Loucy (cell line): Measurements from ENCODE around the gene ZBED3.

ENCODE experiments used
- H2AFZ ChIP-seq: fragments of 200-600 bp; sonication (generic); 2 replicates; pipeline ENCODE4 v1.6.0; 2016; ENCODE audit warnings: antibody characterized with exemption, mild to moderate bottlenecking, low read length, moderate library complexity
- H3F3A ChIP-seq: fragments of 200-600 bp; 2 replicates; pipeline ENCODE4 v1.6.0; 2016; ENCODE audit warnings: antibody characterized with exemption, low read depth, mild to moderate bottlenecking
- H3K27me3 ChIP-seq: fragments of 200-600 bp; sonication (generic); 2 replicates; pipeline ENCODE4 v1.6.1; 2014; ENCODE audit warnings: low read length, mild to moderate bottlenecking; ENCODE audit not compliant: insufficient read depth, poor library complexity, severe bottlenecking
- H3K36me3 ChIP-seq: fragments of 200-600 bp; sonication (generic); 2 replicates; pipeline ENCODE4 v1.6.1; 2016; ENCODE audit warnings: low read length; ENCODE audit not compliant: insufficient read depth
- H3K4me1 ChIP-seq: fragments of 200-600 bp; sonication (generic); 2 replicates; pipeline ENCODE4 v1.5.1; 2014; ENCODE audit warnings: low read length, mild to moderate bottlenecking; ENCODE audit not compliant: insufficient read depth, poor library complexity, severe bottlenecking
- H3K4me2 ChIP-seq: fragments of 200-600 bp; sonication (generic); 2 replicates; pipeline ENCODE4 v1.6.0; 2014; ENCODE audit warnings: antibody characterized with exemption, low read length, low read depth, mild to moderate bottlenecking; ENCODE audit not compliant: poor library complexity, severe bottlenecking
- H3K4me3 ChIP-seq: fragments of 200-600 bp; sonication (generic); 2 replicates; pipeline ENCODE4 v1.5.1; 2014; ENCODE audit warnings: low read length, mild to moderate bottlenecking, mixed read lengths; ENCODE audit not compliant: poor library complexity, severe bottlenecking
- H3K79me2 ChIP-seq: fragments of 200-600 bp; sonication (generic); 2 replicates; pipeline ENCODE4 v1.6.1; 2014; ENCODE audit warnings: low read length; ENCODE audit not compliant: insufficient read depth
- H3K9ac ChIP-seq: fragments of 200-600 bp; sonication (generic); 2 replicates; pipeline ENCODE4 v1.6.0; 2014; ENCODE audit warnings: mild to moderate bottlenecking, low read depth, low read length, moderate library complexity; ENCODE audit not compliant: poor library complexity, severe bottlenecking
- H3K9me2 ChIP-seq: fragments of 200-600 bp; sonication (generic); replicated peaks from 2 replicates; pipeline ENCODE4 v1.6.1; 2016; ENCODE audit warnings: low read depth, low read length, mixed read lengths
- H3K9me3 ChIP-seq: fragments of 200-600 bp; sonication (generic); 2 replicates; pipeline ENCODE4 v1.6.1; 2014; ENCODE audit warnings: mild to moderate bottlenecking, antibody characterized with exemption, low read length, low read depth; ENCODE audit not compliant: insufficient read depth
- H4K20me1 ChIP-seq: fragments of 200-600 bp; sonication (generic); 2 replicates; pipeline ENCODE4 v1.6.0; 2014; ENCODE audit warnings: antibody characterized with exemption, low read length, mild to moderate bottlenecking; ENCODE audit not compliant: insufficient read depth, poor library complexity, severe bottlenecking
- EZH2phosphoT487 ChIP-seq: fragments of 200-600 bp; IDR thresholded peaks from 2 replicates; pipeline ENCODE4 v1.6.1; 2018; ENCODE audit warnings: antibody characterized with exemption, mild to moderate bottlenecking, moderate library complexity, borderline replicate concordance
- TF ChIP-seq, protein P1 (sequence below): fragments of 200-600 bp; sonication (generic); conservative IDR thresholded peaks from 2 replicates; pipeline ENCODE4 v1.5.1; 2014; ENCODE audit warnings: mild to moderate bottlenecking, antibody characterized with exemption, low read length

The ZBED3 gene, protein sequence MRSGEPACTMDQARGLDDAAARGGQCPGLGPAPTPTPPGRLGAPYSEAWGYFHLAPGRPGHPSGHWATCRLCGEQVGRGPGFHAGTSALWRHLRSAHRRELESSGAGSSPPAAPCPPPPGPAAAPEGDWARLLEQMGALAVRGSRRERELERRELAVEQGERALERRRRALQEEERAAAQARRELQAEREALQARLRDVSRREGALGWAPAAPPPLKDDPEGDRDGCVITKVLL

DNA sequence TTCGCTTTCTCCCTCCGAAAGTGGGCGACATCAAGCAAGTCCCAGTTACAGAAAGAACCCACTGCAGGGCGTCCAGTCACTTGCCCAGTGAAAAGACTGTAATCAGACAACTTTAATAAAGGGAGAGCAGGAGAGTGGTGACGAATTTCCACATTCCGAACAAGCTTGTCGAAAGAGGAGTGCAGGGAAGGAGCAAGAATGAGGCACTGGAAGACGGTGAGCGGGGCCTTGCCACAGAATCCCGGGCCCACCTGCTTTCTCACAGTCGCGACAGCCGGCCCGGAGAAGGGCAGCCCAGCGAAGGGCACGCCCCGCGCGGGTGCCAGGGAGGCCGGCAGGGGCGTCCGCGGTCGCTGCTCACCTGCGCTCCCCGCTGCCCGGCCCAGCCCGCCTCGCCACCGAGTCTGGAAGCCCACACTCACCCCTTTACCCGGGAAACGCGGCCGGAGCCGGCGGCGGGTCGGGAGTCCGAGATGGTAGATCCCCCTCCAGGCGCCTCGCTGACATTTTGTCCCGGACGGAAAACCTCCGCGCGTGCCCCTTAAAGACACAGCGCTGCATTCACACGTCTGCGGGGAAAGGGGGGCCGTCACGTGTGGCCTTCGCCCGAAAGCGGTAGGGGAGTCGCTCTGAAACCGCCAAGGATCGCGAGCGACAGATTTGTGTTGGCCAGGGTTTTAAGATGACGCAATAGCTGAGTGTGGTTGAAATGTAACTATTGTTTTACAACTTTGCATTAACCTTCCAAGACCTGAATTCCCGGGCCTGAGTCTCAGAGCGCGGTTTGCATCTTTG lies at the start of gene ZBED3:
Gene ZBED3 (minus strand): TSS at position 597 of the 795 bp plus-strand sequence. CDS start 9,407 bp downstream, outside the sequence.
- H3K4me1 ChIP-seq: peaks cover 37% of the 10 kb centered on the region
- H3K4me3 ChIP-seq: peak within 1 kb of the TSS; percentile 92
- TF ChIP-seq, protein P1, sequence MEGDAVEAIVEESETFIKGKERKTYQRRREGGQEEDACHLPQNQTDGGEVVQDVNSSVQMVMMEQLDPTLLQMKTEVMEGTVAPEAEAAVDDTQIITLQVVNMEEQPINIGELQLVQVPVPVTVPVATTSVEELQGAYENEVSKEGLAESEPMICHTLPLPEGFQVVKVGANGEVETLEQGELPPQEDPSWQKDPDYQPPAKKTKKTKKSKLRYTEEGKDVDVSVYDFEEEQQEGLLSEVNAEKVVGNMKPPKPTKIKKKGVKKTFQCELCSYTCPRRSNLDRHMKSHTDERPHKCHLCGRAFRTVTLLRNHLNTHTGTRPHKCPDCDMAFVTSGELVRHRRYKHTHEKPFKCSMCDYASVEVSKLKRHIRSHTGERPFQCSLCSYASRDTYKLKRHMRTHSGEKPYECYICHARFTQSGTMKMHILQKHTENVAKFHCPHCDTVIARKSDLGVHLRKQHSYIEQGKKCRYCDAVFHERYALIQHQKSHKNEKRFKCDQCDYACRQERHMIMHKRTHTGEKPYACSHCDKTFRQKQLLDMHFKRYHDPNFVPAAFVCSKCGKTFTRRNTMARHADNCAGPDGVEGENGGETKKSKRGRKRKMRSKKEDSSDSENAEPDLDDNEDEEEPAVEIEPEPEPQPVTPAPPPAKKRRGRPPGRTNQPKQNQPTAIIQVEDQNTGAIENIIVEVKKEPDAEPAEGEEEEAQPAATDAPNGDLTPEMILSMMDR: peak; percentile 52
- no peak for TF ChIP-seq EZH2phosphoT487
- no peaks in the 10 kb centered on the region for H3K36me3 ChIP-seq
- no peaks in the 10 kb centered on the region for H3K9me2 ChIP-seq
- no peaks in the 10 kb centered on the region for H3K9me3 ChIP-seq
- H3K27me3 ChIP-seq: no peaks in the 10 kb centered on the region
- peaks cover 49% of the 10 kb centered on the region for H3K79me2 ChIP-seq
- peak within 1 kb of the TSS; percentile 90 for H2AFZ ChIP-seq
- peak within 1 kb of the TSS; percentile 88 for H3K4me2 ChIP-seq
- peak within 1 kb of the TSS; percentile 95 for H3K9ac ChIP-seq
- no peaks in the 10 kb centered on the region for H3F3A ChIP-seq
- no peaks in the 10 kb centered on the region for H4K20me1 ChIP-seq

DNA sequence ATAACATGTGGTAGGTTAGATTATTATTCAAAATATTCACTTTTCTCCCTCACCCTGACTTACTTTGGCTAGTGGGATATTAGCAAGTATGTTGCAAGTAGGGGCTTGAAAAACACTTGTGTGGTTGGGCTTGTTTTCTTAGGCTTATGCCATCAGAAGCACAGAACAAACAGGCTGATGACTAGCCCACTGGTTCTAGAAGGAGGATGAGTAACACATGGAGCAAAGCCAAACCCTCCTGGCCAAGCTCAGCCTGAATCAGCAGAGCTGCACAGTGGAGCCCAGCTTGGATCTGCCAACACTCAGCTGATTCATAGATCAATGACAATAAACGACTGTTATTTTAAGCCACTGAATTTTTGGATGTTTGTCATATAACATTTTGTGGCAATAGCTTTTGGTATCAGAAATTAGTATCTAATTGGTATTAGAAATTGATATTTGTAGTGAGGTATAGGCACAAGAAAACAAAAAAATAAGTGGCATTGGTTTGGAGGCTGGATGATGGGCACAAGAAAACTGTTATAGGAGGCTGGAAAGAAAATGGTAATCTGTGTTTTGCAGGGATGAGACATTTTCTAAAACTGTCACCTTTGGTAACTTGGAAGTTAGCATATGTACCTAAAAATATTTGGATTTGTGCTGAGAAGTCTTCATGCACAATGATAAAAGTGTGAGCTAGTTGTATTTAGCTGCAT lies 46.1 kb upstream of the ZBED3 start:
- Histone ChIP-seq H3K9me3 (no peaks in the 10 kb centered on the region), H3K27me3 (no peaks in the 10 kb centered on the region), H3K4me3 (no peak overlapping the region), H3K4me1 (no peaks in the 10 kb centered on the region), H3K9ac (no peak overlapping the region), H3K79me2 (no peaks in the 10 kb centered on the region), H4K20me1 (no peaks in the 10 kb centered on the region), H3F3A (no peaks in the 10 kb centered on the region), H2AFZ (no peak overlapping the region), H3K4me2 (no peak overlapping the region), H3K36me3 (no peaks in the 10 kb centered on the region), H3K9me2 (no peaks in the 10 kb centered on the region)
- TF ChIP-seq, protein P1: no peak
- no peak for TF ChIP-seq EZH2phosphoT487

DNA sequence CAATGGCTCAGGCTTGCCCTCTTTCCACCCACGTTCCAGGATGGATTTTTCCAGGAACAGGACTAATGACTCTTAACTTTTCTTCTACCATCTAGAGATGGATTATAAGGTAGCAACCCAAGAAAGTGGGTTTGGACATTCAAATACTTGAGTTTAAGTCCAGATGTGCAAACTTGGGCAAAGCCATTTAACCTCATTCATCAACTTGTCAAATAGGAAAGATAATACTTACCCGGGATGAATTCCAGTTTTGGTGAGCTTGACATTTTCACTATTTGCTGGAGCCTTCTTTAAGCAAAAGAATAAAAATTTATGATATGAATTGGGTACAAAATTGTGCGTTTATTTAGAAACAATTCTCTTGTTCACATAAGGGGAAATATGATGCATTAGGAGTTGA lies 44.3 kb upstream of the ZBED3 start:
- Histone ChIP-seq H3K36me3 (no peaks in the 10 kb centered on the region), H2AFZ (no peak overlapping the region), H3K9me3 (no peaks in the 10 kb centered on the region), H3K4me2 (no peak overlapping the region), H3K79me2 (no peaks in the 10 kb centered on the region), H3K9me2 (no peaks in the 10 kb centered on the region), H3K27me3 (no peaks in the 10 kb centered on the region), H3K9ac (no peak overlapping the region), H3K4me1 (no peaks in the 10 kb centered on the region), H4K20me1 (no peaks in the 10 kb centered on the region), H3K4me3 (no peak overlapping the region), H3F3A (no peaks in the 10 kb centered on the region)
- TF ChIP-seq, protein P1: no peak
- no peak for TF ChIP-seq EZH2phosphoT487
